Measurements from ENCODE around the gene SLC8A1. TPM values are rescaled to one million over a fixed set of nuclear protein-coding genes. Genes with fewer than 3 reads are reported as not detected.

Gene SLC8A1
- total and polyA plus RNA-seq, 2 donors (not counting 1 experiment from before 2014, with no cell fraction given) = 0.07 to 0.20 TPM

GRCh38 chr2:40394031-40394430 lies 57.9 kb downstream of the SLC8A1 start:
- Mint-ChIP-seq H3K27me3 (no peaks in the 10 kb centered on the region), H3K4me1 (no peaks in the 10 kb centered on the region), H3K4me3 (no peak overlapping the region), H3K27ac (no peak overlapping the region), H3K9me3 (ENCODE audit: insufficient read depth) (no peaks in the 10 kb centered on the region)
- H2AFZ ChIP-seq (ENCODE audit: insufficient read depth, low read depth, low read length, poor library complexity, severe bottlenecking) = no peak overlapping the region
- POLR2A ChIA-PET = no interaction called here
- no peaks in the 10 kb centered on the region for H3K36me3 ChIP-seq (replicated peaks in 1 of 2; ENCODE audit: control extremely low read depth in 1 of 2, control insufficient read depth in 1 of 2, extremely low read depth in 1 of 2, insufficient read depth in 2 of 2, low read length in 1 of 2)
- no CpG with 5 or more reads among the region's 4 CpGs for WGBS (ENCODE audit: insufficient coverage)
- no peak overlapping the region for H3K4me3 ChIP-seq (ENCODE audit: control extremely low read depth in 1 of 5, extremely low read depth in 1 of 5, insufficient read depth in 1 of 5, low read depth in 2 of 5, low read length in 4 of 5)
- TF ChIP-seq EZH2 (IDR thresholded peaks at IDR 0.05; ENCODE audit: borderline replicate concordance, insufficient read depth, low read depth, low read length, poor library complexity, severe bottlenecking) (no peak), CTCF (IDR thresholded peaks at IDR 0.05) (no peak)
- H3K4me2 ChIP-seq (replicated peaks; ENCODE audit: low read depth, low read length, poor library complexity, severe bottlenecking) = no peak overlapping the region
- CTCF ChIA-PET = no interaction called here
- no peaks in the 10 kb centered on the region for H3K27me3 ChIP-seq (replicated peaks in 1 of 4; ENCODE audit: control extremely low read depth in 1 of 4, control insufficient read depth in 3 of 4, insufficient read depth in 4 of 4, low read length in 3 of 4)
- H3K9me3 ChIP-seq (ENCODE audit: control extremely low read depth in 1 of 3, control insufficient read depth in 2 of 3, insufficient read depth in 1 of 3, low read length in 2 of 3) = no peaks in the 10 kb centered on the region
- no peak for ATAC-seq (ENCODE audit: low read depth)
- intact Hi-C loops (cut with micrococcal nuclease) = no loop called here
- no peaks in the 10 kb centered on the region for H3K79me2 ChIP-seq (ENCODE audit: control insufficient read depth, insufficient read depth, low read length)
- H3K4me1 ChIP-seq (ENCODE audit: control insufficient read depth in 2 of 2, insufficient read depth in 2 of 2, low read length in 2 of 2) = no peaks in the 10 kb centered on the region
- no peak overlapping the region for H3K9ac ChIP-seq (ENCODE audit: low read length)
- H3K27ac ChIP-seq (ENCODE audit: low read length in 2 of 2) = no peak overlapping the region
- H4K20me1 ChIP-seq (ENCODE audit: control insufficient read depth, insufficient read depth, low read length, poor library complexity, severe bottlenecking) = no peaks in the 10 kb centered on the region
- DNase-seq = no peak

- H3K27me3 ChIP-seq (replicated peaks in 1 of 4; ENCODE audit: control extremely low read depth in 1 of 4, control insufficient read depth in 3 of 4, insufficient read depth in 4 of 4, low read length in 3 of 4) = no peaks in the 10 kb centered on the region
- no peak overlapping the region for H3K27ac ChIP-seq (ENCODE audit: low read length in 2 of 2)
- H3K4me1 ChIP-seq (ENCODE audit: control insufficient read depth in 2 of 2, insufficient read depth in 2 of 2, low read length in 2 of 2) = no peaks in the 10 kb centered on the region
- H3K79me2 ChIP-seq (ENCODE audit: control insufficient read depth, insufficient read depth, low read length) = no peaks in the 10 kb centered on the region
- Mint-ChIP-seq H3K9me3 (ENCODE audit: insufficient read depth) (no peaks in the 10 kb centered on the region), H3K27ac (no peak overlapping the region), H3K4me1 (no peaks in the 10 kb centered on the region), H3K4me3 (no peak overlapping the region), H3K27me3 (no peaks in the 10 kb centered on the region)
- TF ChIP-seq EZH2 (IDR thresholded peaks at IDR 0.05; ENCODE audit: borderline replicate concordance, insufficient read depth, low read depth, low read length, poor library complexity, severe bottlenecking) = no peak
- no peak for TF ChIP-seq CTCF (IDR thresholded peaks at IDR 0.05)
- ChIA-PET POLR2A (no interaction called here), CTCF (no interaction called here)
- H3K36me3 ChIP-seq (replicated peaks in 1 of 2; ENCODE audit: control extremely low read depth in 1 of 2, control insufficient read depth in 1 of 2, extremely low read depth in 1 of 2, insufficient read depth in 2 of 2, low read length in 1 of 2) = no peaks in the 10 kb centered on the region
- WGBS (ENCODE audit: insufficient coverage) = no CpG with 5 or more reads among the region's 5 CpGs
- DNase-seq = no peak
- H3K4me2 ChIP-seq (replicated peaks; ENCODE audit: low read depth, low read length, poor library complexity, severe bottlenecking) = no peak overlapping the region
- no peaks in the 10 kb centered on the region for H3K9me3 ChIP-seq (ENCODE audit: control extremely low read depth in 1 of 3, control insufficient read depth in 2 of 3, insufficient read depth in 1 of 3, low read length in 2 of 3)
- H2AFZ ChIP-seq (ENCODE audit: insufficient read depth, low read depth, low read length, poor library complexity, severe bottlenecking) = no peak overlapping the region
- intact Hi-C loops (cut with micrococcal nuclease) = no loop called here
- no peaks in the 10 kb centered on the region for H4K20me1 ChIP-seq (ENCODE audit: control insufficient read depth, insufficient read depth, low read length, poor library complexity, severe bottlenecking)
- no peak overlapping the region for H3K4me3 ChIP-seq (ENCODE audit: control extremely low read depth in 1 of 5, extremely low read depth in 1 of 5, insufficient read depth in 1 of 5, low read depth in 2 of 5, low read length in 4 of 5)
- no peak overlapping the region for H3K9ac ChIP-seq (ENCODE audit: low read length)
- no peak for ATAC-seq (ENCODE audit: low read depth)
These were observed 63.7 kb downstream of the SLC8A1 start for GRCh38 chr2:40388161-40388560.

Data from B cell (primary cell).